ENCODE results near the gene PNPLA7. TPM values are rescaled to one million over a fixed set of nuclear protein-coding genes. Genes with fewer than 3 reads are reported as not detected.
"Not testable (repeated sequence)": the region's sequence is repeated elsewhere in the genome, so short reads cannot be mapped to it uniquely, and the experiment has no call there.

PNPLA7 gene
- total RNA-seq = 7.1 and 7.2 TPM in 2 replicates
- long read RNA-seq, partial matches to known transcripts = 0 of 1 reads
- long read RNA-seq, other reads (novel, unspliced or antisense) = 1 of 1 reads

GRCh38 chr9:137550231-137550621 lies at the start of gene PNPLA7:
Gene PNPLA7 (minus strand): TSS chr9:137550402. CDS start chr9:137550197, 205 bp downstream.
- H3K27ac Mint-ChIP-seq (ENCODE audit: unreplicated experiment) = peak within 1 kb of the TSS; percentile 79
- H3K27me3 Mint-ChIP-seq (ENCODE audit: unreplicated experiment) = no peaks in the 10 kb centered on the region
- peak within 1 kb of the TSS; percentile 83 for H3K4me3 Mint-ChIP-seq (ENCODE audit: unreplicated experiment)
- H3K4me1 Mint-ChIP-seq (ENCODE audit: unreplicated experiment) = peaks cover 20% of the 10 kb centered on the region
- H3K36me3 Mint-ChIP-seq (ENCODE audit: unreplicated experiment) = peaks cover 9% of the 10 kb centered on the region
- peak; percentile 91 for DNase-seq (ENCODE audit: extremely low spot score, unreplicated experiment)
- no peak for TF ChIP-seq CTCF (IDR thresholded peaks at IDR 0.05)
- no peaks in the 10 kb centered on the region for H3K9me3 Mint-ChIP-seq (ENCODE audit: unreplicated experiment)

DNA sequence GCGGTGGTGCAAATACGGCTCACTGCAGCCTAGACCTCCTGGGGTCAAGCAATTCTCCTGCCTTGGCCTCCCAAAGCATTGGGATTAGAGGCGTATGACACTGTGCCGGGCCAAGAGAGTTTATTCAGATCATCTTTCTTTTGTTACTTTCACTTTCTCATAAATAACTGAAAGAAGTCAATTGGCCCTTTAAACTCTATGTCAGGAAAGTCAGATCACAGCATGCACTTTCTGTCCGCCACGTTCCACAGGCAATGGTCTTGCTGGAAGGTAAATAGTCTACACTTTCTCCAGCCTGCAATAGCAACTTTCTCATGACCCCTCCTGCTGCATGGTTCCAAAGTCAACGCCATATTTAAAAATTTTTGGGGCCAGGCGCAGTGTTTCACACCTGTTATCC lies 48.7 kb upstream of the PNPLA7 start:
- Mint-ChIP-seq H3K9me3 (ENCODE audit: unreplicated experiment) (no peaks in the 10 kb centered on the region), H3K36me3 (ENCODE audit: unreplicated experiment) (no peaks in the 10 kb centered on the region), H3K4me1 (ENCODE audit: unreplicated experiment) (peaks cover 7% of the 10 kb centered on the region), H3K4me3 (ENCODE audit: unreplicated experiment) (no peak overlapping the region), H3K27me3 (ENCODE audit: unreplicated experiment) (no peaks in the 10 kb centered on the region), H3K27ac (ENCODE audit: unreplicated experiment) (no peak overlapping the region)
- no peak for DNase-seq (ENCODE audit: extremely low spot score, unreplicated experiment)
- TF ChIP-seq CTCF (IDR thresholded peaks at IDR 0.05) = no peak

DNA sequence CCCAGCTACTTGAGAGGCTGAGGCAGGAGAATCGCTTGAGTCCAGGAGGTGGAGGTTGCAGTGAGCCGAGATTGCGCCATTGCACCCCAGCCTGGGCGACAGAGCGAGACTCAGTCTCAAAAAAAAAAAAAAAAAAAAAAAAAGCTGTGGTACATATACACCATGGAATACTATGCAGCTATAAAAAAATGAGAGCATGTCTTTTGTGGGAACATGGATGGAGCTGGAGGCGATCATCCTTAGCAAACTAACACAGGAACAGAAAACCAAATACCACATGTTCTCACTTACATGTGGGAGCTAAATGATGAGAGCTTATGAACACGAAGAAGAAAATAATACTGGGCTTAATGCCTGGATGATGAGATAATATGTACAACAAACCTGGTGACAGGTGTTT lies 46.4 kb upstream of the PNPLA7 start:
- not testable (repeated sequence) for DNase-seq (ENCODE audit: extremely low spot score, unreplicated experiment); H3K27me3 Mint-ChIP-seq (ENCODE audit: unreplicated experiment); H3K4me1 Mint-ChIP-seq (ENCODE audit: unreplicated experiment); H3K36me3 Mint-ChIP-seq (ENCODE audit: unreplicated experiment); H3K4me3 Mint-ChIP-seq (ENCODE audit: unreplicated experiment); H3K9me3 Mint-ChIP-seq (ENCODE audit: unreplicated experiment); H3K27ac Mint-ChIP-seq (ENCODE audit: unreplicated experiment)

GRCh38 chr9:137593176-137593575 lies 43.0 kb upstream of the PNPLA7 start:
- H3K36me3 Mint-ChIP-seq (ENCODE audit: unreplicated experiment) = no peaks in the 10 kb centered on the region
- no peak for DNase-seq (ENCODE audit: extremely low spot score, unreplicated experiment)

DNA sequence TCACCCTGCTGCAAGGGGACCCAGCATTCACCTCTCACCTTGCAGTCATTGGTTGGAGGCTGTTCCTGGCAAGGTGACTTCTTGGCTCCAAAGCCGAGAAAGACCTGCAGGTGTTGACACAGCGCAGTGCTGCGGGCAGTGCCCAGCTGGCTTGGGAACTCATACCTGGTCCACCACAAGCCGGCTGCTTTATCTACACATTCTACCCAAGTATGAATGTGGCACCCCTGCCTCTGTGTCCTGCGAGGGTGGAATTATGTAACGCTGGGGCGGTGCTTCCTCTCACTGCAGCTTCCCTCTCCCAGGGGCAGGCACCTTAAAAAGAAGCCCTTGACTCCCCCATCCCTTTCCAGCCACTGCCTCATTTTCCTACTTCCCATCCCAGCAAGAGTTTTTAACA lies 42.6 kb upstream of the PNPLA7 start:
- H3K27ac Mint-ChIP-seq (ENCODE audit: unreplicated experiment) = no peak overlapping the region
- peak overlapping the region; percentile 29 for H3K4me3 Mint-ChIP-seq (ENCODE audit: unreplicated experiment)
- TF ChIP-seq CTCF (IDR thresholded peaks at IDR 0.05) = no peak
- H3K36me3 Mint-ChIP-seq (ENCODE audit: unreplicated experiment) = peaks cover 4% of the 10 kb centered on the region
- H3K27me3 Mint-ChIP-seq (ENCODE audit: unreplicated experiment) = no peaks in the 10 kb centered on the region
- no peak for DNase-seq (ENCODE audit: extremely low spot score, unreplicated experiment)
- peaks cover 11% of the 10 kb centered on the region for H3K4me1 Mint-ChIP-seq (ENCODE audit: unreplicated experiment)
- H3K9me3 Mint-ChIP-seq (ENCODE audit: unreplicated experiment) = no peaks in the 10 kb centered on the region

More at GRCh38 chr9:137593176-137593575, 43.0 kb upstream of the PNPLA7 start:
- no peaks in the 10 kb centered on the region for H3K27me3 Mint-ChIP-seq (ENCODE audit: unreplicated experiment)
- H3K4me3 Mint-ChIP-seq (ENCODE audit: unreplicated experiment) = peak overlapping the region; percentile 29
- TF ChIP-seq CTCF (IDR thresholded peaks at IDR 0.05) = no peak
- no peak overlapping the region for H3K27ac Mint-ChIP-seq (ENCODE audit: unreplicated experiment)
- H3K9me3 Mint-ChIP-seq (ENCODE audit: unreplicated experiment) = no peaks in the 10 kb centered on the region
- H3K4me1 Mint-ChIP-seq (ENCODE audit: unreplicated experiment) = peaks cover 10% of the 10 kb centered on the region
